Islet precursor cell (in vitro differentiated cells): ENCODE data around the gene LCE1E.

Experiments used
- DNase-seq: peaks from one replicate; pipeline ENCODE4 v3.0.0-alpha.2; 2018

LCE1E gene, protein sequence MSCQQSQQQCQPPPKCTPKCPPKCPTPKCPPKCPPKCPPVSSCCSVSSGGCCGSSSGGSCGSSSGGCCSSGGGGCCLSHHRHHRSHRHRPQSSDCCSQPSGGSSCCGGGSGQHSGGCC

GRCh38 chr1:152786077-152786476 is at the start of gene LCE1E:
TSS of gene LCE1E (plus strand) at chr1:152786257. CDS start at chr1:152787300, 1,043 bp downstream.
- no peak for DNase-seq

GRCh38 chr1:152737997-152738396 is 48.1 kb upstream of the LCE1E start:
- no peak for DNase-seq

DNA sequence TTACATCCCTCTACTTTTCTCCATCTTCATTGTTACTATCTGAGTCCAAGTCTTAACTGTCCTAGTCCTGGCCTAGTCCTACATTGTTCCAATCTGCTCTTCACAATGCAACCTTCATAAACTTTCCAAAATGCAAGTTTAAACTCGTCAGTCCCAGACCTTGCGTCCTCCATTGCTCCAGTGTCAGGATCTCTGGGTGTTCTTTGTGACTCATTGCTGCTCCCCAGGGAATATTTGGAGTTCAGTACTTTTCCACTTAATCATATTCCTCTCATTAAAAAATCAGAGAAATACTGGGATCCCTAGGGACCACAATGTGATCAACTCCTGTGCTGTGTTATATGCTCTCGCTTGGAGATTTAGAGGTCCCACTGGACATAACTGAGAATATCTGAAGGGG is 46.2 kb upstream of the LCE1E start:
- no peak for DNase-seq

- DNase-seq: no peak
Observed at GRCh38 chr1:152741656-152742055, 44.4 kb upstream of the LCE1E start.

DNA sequence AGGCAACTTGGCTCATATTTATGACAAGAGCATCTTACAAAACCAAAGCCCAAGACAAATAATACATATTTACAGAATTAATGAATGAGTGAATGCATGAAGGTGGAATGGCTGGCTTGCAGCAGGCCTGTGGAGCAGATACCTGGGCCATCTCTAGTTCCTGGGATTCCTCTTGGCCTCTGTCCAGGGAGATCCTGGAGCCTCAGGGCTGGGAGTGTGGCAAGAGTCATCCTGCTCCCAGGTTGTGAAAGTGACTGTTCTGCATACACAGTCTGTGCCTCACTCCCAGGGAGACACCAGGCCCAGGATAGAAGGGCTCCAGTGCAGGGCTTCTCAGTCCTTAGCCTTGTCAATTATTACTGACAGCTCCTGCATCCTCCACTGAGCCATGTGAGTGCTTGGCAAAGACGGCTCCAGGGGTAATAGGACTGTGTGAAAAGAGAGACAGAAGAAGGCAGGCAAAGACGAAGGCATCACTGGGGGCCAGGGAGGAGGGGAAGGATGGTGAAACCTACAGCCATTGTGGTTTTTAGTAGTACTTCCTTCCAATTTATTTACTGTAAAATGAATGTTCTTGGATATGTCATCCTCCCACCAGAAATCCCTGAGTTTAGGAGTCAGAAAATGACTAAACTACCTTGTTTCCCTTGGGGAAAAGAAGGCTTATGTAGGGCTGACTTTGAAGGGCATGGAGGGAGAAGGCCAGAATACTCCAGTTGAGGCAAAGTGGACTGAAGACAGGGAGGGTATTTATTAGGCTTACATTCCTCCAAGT is 42.5 kb upstream of the LCE1E start:
- no peak for DNase-seq

DNA sequence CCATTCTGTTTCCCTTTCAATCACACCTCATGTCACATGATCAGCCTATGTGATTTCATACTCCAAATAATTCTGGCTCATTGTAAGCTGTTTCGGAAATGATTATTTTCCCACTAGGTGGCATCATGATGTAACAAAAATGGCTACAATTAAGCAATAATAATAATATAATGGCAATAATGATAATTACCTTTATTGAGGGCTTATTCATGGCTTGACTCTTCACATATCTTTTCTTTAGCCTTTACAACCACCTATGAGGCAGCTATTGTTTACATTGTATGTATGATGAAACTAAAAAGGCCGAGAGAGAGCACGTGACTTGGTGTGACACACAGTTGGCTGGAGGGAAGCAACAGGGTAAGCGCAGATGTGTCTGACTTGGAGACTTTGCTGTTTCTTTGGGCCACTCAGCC is 40.8 kb upstream of the LCE1E start:
- no peak for DNase-seq

GRCh38 chr1:152745765-152746444 is 40.2 kb upstream of the LCE1E start:
- no peak for DNase-seq

DNA sequence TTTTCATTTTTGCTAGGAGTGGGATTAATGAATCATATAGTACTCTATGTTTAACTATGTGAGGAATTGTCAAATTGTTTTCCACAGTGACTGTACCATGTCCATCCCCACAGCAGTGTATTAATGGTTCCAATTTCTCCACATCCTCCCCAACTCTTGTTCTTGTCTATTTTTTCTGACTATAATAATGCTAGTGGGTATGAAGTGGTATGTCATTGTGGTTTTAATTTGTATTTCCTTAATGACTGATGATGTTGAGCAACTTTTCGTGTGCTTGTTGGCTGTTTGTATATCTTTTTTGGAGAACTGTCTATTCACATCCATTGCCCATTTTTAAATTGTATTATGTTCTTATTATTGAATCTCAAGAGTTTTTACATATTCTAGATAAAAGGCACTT is 38.2 kb upstream of the LCE1E start:
- DNase-seq: no peak

DNA sequence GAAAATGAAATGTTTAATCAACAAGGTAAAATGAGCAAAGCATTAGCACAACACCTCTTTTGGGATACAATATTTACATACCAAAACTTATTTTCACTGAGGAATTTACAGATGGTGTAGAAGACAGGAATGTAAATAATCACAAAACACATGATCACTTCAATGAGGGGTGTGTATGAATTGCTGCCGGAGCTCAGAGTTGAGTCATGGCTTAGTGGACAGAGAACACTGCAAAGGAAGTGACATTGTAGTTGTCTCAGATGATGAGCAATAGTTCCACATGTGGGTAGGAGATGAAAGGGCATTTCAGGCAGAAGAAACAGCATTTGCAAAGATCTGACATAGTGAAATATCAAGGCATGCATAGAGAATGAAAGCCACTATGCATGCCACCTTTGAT is 33.8 kb upstream of the LCE1E start:
- no peak for DNase-seq

GRCh38 chr1:152753586-152753985 is 32.5 kb upstream of the LCE1E start:
- no peak for DNase-seq

- no peak for DNase-seq
Observed at GRCh38 chr1:152756872-152757271, 29.2 kb upstream of the LCE1E start.

- DNase-seq: no peak
Observed at GRCh38 chr1:152757747-152758146, 28.3 kb upstream of the LCE1E start, which contains the start of gene KPRP. TSS of gene KPRP (plus strand) at chr1:152758025. CDS start at chr1:152759589, 1,564 bp downstream.

DNA sequence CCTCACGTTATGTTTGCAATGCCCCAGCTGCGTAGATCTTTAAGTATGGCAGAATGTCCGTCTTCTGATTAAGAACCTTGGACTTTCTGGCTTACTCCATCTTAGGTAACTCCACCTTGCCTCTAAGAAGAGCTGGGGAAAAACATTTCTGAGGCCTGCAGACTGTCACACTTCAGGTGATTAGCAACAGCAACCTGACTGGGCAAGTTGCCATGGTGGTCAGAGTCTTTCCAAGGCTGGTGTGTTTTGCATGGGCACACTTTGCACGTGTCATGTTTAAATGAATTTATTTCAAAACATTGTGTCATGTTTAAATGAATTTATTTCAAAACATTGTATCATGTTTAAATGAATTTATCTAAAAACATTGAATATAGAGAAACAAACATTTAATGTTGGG is 27.4 kb upstream of the LCE1E start:
- DNase-seq: no peak

DNA sequence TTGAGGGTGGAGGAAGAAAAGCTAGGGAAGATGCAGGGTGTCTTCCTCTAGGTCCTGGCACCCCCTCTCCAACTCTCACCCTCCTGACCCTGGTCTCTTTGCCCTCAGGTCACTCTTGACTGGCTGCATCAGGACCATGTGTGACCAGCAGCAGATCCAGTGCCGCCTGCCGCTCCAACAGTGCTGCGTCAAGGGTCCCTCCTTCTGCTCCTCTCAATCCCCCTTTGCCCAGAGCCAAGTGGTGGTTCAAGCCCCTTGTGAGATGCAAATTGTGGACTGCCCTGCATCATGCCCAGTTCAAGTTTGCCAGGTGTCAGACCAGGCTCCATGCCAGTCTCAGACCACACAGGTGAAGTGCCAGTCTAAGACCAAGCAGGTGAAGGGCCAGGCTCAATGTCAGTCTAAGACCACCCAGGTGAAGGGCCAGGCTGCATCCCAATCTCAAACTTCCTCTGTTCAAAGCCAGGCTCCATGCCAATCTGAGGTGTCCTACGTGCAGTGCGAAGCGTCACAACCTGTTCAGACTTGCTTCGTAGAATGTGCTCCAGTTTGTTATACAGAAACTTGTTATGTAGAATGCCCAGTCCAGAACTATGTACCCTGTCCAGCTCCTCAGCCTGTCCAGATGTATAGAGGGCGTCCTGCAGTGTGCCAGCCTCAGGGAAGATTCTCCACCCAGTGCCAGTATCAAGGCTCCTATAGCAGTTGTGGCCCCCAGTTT is 26.4 kb upstream of the LCE1E start:
- no peak for DNase-seq

- no peak for DNase-seq
Observed at GRCh38 chr1:152760551-152761190, 25.4 kb upstream of the LCE1E start.

DNA sequence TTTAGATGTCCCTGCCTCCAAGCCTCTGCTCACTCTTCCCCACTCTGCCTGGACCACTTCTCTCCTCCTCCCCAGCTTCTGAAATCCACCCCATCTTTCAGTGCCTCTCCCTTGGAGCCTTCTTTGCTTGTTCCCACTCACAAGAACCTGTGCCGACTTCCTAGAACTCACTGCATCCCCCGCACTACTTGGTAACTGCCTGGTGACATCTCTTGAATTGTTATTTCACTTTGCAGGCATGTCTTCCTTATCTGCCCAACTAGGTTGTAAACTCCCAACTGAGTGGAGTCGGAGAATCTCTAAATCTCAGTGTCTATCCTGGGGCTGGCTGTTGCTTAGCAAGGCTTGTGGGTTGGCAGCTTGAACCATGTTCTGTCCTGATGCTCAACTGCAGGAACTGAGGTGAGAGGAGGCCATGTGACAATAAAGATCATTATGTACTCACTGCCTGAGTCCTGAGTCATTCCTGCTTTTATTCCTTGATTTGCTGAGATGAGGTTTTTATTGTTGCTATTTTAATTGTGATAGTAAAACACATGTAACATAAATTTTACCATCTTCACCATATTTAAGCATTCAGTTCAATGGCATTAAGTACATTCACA is 24.3 kb upstream of the LCE1E start:
- DNase-seq: no peak

DNA sequence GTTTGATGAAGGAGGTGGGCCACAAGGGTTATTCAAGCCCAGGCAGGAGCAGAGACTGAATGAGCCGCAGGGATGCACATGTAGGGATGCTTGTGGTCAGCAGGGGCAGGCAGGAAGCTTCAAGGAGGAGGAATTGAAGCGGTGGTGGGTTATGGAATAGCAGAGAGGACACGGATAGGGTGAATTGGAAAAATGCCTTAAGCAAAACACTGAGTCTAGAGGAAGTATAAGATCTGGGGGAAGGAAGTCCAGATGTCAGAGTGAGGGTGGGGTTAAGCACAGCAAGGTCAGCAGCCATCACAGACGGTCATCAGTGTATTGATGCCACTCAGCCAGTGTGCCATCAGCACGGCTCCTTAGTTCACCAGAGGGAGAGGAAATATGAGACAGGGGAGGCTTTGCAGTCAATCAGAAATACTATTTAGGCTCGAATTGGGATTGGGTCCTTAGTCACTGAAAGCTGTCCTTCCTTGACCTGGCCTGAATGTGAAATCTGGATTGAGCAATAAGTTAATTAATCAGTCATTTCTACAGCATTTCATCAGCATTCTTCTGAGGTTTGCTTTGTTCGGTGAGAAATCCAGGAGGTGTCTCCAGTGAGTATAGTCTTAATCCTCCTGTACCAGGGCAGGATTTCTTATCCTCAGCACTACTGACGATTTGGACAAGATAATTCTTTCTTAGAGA is 17.1 kb upstream of the LCE1E start:
- no peak for DNase-seq

GRCh38 chr1:152770411-152770810 is 15.6 kb upstream of the LCE1E start:
- no peak for DNase-seq

GRCh38 chr1:152774875-152775274 is 11.2 kb upstream of the LCE1E start, which contains the start of gene LCE1F:
TSS of gene LCE1F (plus strand) at chr1:152775140. CDS start at chr1:152776372, 1,232 bp downstream.
- no peak for DNase-seq

DNA sequence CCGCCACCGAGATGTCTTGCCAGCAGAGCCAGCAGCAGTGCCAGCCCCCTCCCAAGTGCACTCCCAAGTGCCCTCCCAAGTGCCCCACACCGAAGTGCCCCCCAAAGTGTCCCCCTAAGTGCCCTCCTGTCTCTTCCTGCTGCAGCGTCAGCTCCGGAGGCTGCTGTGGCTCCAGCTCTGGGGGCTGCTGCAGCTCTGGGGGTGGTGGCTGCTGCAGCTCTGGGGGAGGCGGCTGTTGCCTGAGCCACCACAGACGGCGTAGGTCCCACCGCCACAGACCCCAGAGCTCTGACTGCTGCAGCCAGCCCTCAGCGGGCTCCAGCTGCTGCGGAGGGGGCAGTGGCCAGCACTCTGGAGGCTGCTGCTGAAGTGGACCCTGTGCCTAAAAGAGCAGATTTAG is 9.7 kb upstream of the LCE1E start:
- no peak for DNase-seq

GRCh38 chr1:152777510-152778137 is 8.4 kb upstream of the LCE1E start:
- DNase-seq: no peak
